GM10248 (cell line): ENCODE data around the gene MVB12A.

ENCODE experiments used
- CTCF ChIA-PET: fragments of 300-600 bp; sonication (Branson Sonifier 250); formaldehyde crosslinking; extraction: SDS; loops from one replicate; lab custom pipeline; 2021; ENCODE audit warnings: antibody characterized with exemption; lab: Yijun Ruan, JAX
- POLR2A ChIA-PET: fragments of 350-650 bp; sonication (Branson Sonifier 250); formaldehyde crosslinking; extraction: SDS; loops from one replicate; lab custom pipeline; 2020; ENCODE audit warnings: antibody characterized with exemption; lab: Yijun Ruan, JAX
- DNase-seq: peaks from one replicate; pipeline ENCODE4 v3.0.0; 2012; ENCODE audit errors: extremely low spot score
- TF ChIP-seq, protein P1 (sequence below): IDR thresholded peaks from 2 replicates; pipeline ENCODE4 v1.5.1; 2012; ENCODE audit warnings: mild to moderate bottlenecking, low read depth; ENCODE audit errors: extremely low read depth, missing control alignments, control extremely low read depth

The MVB12A gene

DNA sequence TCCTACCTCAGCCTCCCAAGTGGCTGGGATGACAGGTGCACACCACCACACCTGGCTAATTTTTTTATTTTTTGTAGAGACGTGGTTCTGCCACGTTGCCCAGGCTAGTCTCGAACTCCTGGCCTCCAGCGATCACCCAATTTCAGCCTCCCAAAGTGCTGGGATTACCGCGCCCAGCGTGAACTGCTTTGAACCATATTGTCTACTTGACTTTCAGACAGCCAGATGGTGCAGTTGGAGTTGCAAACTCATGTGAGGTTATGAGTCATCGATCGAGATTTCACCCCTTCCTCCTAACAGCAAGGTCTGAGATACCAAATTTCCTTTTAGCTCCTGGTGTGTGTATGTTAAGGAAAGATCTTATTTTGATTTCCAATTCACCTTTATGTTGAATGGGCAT is 53.2 kb downstream of the MVB12A start:
- CTCF ChIA-PET, result interaction anchor here (3.3 kb wide), 1 partner anchor 23 kb away, joined by 16 read pairs; no protein-coding TSS in a partner anchor
- TF ChIP-seq, protein P1, sequence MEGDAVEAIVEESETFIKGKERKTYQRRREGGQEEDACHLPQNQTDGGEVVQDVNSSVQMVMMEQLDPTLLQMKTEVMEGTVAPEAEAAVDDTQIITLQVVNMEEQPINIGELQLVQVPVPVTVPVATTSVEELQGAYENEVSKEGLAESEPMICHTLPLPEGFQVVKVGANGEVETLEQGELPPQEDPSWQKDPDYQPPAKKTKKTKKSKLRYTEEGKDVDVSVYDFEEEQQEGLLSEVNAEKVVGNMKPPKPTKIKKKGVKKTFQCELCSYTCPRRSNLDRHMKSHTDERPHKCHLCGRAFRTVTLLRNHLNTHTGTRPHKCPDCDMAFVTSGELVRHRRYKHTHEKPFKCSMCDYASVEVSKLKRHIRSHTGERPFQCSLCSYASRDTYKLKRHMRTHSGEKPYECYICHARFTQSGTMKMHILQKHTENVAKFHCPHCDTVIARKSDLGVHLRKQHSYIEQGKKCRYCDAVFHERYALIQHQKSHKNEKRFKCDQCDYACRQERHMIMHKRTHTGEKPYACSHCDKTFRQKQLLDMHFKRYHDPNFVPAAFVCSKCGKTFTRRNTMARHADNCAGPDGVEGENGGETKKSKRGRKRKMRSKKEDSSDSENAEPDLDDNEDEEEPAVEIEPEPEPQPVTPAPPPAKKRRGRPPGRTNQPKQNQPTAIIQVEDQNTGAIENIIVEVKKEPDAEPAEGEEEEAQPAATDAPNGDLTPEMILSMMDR, result no peak
- DNase-seq, result no peak
- POLR2A ChIA-PET, result interaction anchor here (0.5 kb wide), 1 partner anchor 1502 kb away, joined by 7 read pairs; no protein-coding TSS in a partner anchor
